Measurements from ENCODE around the gene CELF3. TPM values are rescaled to one million over a fixed set of nuclear protein-coding genes. Genes with fewer than 3 reads are reported as not detected.

CELF3 gene
- total and polyA plus RNA-seq, 2 of the 4 experiments (the other 2 are of a cell fraction): not detected

DNA sequence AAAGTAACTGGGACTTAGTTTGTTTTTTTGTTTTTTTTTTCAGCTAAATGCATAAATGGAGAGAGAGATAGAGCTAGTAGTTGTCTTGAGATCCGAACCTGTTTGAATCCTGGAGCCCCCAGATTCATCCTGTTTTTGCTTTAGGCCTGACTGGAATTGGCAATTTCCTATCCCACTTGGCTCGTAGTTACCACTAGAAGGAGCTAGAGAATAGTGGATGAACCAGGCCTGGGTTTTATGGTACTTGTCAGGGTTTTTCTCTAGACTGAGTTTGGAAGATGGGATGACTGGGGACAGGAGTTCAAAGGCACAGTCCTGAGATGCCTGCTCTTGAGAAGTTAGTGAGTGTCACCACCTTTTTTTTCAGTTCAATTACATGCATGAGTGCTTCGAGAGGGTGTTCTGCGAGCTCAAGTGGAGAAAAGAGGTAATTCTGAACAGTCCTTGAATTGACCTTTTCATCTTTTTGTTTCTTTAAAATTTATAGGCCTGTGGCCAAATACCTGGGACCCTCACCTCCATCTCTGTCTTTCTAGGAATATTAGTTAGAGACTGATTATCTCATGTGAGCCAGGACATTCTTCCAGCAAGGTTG lies 23.4 kb downstream of the CELF3 start:
- Histone ChIP-seq H3K4me3 (ENCODE audit: insufficient read depth, low read depth, low read length) (no peak overlapping the region), H3K23ac (ENCODE audit: low read depth, low read length) (no peak overlapping the region), H4K91ac (ENCODE audit: insufficient read depth, low read depth, low read length) (no peak overlapping the region), H3K79me1 (ENCODE audit: low read depth in 1 of 2, low read length in 2 of 2) (peaks cover 0 to 2% of the 10 kb centered on the region in 2 experiments; a peak in 1 of 4 replicates), H3K27me3 (ENCODE audit: control insufficient read depth, insufficient read depth, low read length) (no peaks in the 10 kb centered on the region), H2AK5ac (ENCODE audit: low read depth, low read length) (no peak overlapping the region), H4K20me1 (ENCODE audit: insufficient read depth, low read length) (no peaks in the 10 kb centered on the region; the same call in 1 of the 2 replicates), H3K4ac (ENCODE audit: low read depth, low read length) (no peak overlapping the region), H3K9me1 (ENCODE audit: insufficient read depth, low read length) (no peaks in the 10 kb centered on the region), H2BK20ac (ENCODE audit: low read depth, low read length) (no peak overlapping the region), H3K27ac (ENCODE audit: insufficient read depth, low read length) (no peak overlapping the region), H3K14ac (replicated peaks; ENCODE audit: low read depth, low read length) (no peak overlapping the region), H2AK9ac (replicated peaks; ENCODE audit: low read depth, low read length, poor library complexity) (no peak overlapping the region), H2BK120ac (ENCODE audit: low read depth, low read length) (no peak overlapping the region), H3K18ac (ENCODE audit: low read depth, low read length) (no peak overlapping the region), H4K8ac (ENCODE audit: low read depth in 2 of 2, low read length in 2 of 2) (no peak overlapping the region), H2AFZ (replicated peaks; ENCODE audit: low read length, poor library complexity) (no peak overlapping the region), H3K9ac (ENCODE audit: low read depth, low read length) (no peak overlapping the region), H3K9me3 (ENCODE audit: control insufficient read depth, insufficient read depth, low read length) (no peaks in the 10 kb centered on the region), H3K56ac (ENCODE audit: extremely low read depth, insufficient read depth, low read length) (no peak overlapping the region), H3K36me3 (ENCODE audit: control insufficient read depth, insufficient read depth, low read length) (peaks cover 23% of the 10 kb centered on the region), H3K4me2 (ENCODE audit: low read depth, low read length) (no peak overlapping the region), H2BK5ac (ENCODE audit: low read depth, low read length, poor library complexity, severe bottlenecking) (no peak overlapping the region), H2BK15ac (ENCODE audit: low read depth, low read length) (no peak overlapping the region), H3K4me1 (ENCODE audit: control insufficient read depth, insufficient read depth, low read length) (no peaks in the 10 kb centered on the region), H4K5ac (ENCODE audit: low read depth, low read length) (no peak overlapping the region)
- peak; percentile 67 for ATAC-seq (ENCODE audit: low read depth)
- intact Hi-C loops (cut with micrococcal nuclease) (loop anchor here (1.0 to 2.0 kb wide), 2 partner anchors 24 to 42 kb away; partner anchors contain the start of gene CELF3), in situ Hi-C loops (cut with MboI; ENCODE audit: low sequenced_read_pairs) (no loop called here), dilution Hi-C loops (cut with HindIII; ENCODE audit: low sequenced_read_pairs, unreplicated experiment) (no loop called here)
- ChIA-PET CTCF (interaction anchor here (0.6 to 1.1 kb wide), 5 partner anchors 10 to 240 kb away, joined by 3 to 4 read pairs (median 3); no protein-coding TSS in a partner anchor), POLR2A (ENCODE audit: unreplicated experiment) (interaction anchor here (0.6 kb wide), 1 partner anchor 9 kb away, joined by 3 read pairs; no protein-coding TSS in a partner anchor)
- no TSS peak for BruUV-seq (replicated peaks)
- TF ChIP-seq POLR2A (IDR thresholded peaks at IDR 0.05; ENCODE audit: low read depth, low read length): no peak
- peak; percentile 73 for TF ChIP-seq RAD21 (IDR thresholded peaks at IDR 0.05; ENCODE audit: low read length)
- TF ChIP-seq RFX5 (IDR thresholded peaks at IDR 0.05; ENCODE audit: low read depth, low read length): no peak
- no peak for TF ChIP-seq CEBPB (IDR thresholded peaks at IDR 0.05; ENCODE audit: low read depth, low read length)
- TF ChIP-seq MAZ (IDR thresholded peaks at IDR 0.05; ENCODE audit: borderline replicate concordance, low read depth, low read length): no peak
- peak; percentile 68 for TF ChIP-seq SMC3 (IDR thresholded peaks at IDR 0.05; ENCODE audit: low read depth, low read length)
- TF ChIP-seq, protein P1, sequence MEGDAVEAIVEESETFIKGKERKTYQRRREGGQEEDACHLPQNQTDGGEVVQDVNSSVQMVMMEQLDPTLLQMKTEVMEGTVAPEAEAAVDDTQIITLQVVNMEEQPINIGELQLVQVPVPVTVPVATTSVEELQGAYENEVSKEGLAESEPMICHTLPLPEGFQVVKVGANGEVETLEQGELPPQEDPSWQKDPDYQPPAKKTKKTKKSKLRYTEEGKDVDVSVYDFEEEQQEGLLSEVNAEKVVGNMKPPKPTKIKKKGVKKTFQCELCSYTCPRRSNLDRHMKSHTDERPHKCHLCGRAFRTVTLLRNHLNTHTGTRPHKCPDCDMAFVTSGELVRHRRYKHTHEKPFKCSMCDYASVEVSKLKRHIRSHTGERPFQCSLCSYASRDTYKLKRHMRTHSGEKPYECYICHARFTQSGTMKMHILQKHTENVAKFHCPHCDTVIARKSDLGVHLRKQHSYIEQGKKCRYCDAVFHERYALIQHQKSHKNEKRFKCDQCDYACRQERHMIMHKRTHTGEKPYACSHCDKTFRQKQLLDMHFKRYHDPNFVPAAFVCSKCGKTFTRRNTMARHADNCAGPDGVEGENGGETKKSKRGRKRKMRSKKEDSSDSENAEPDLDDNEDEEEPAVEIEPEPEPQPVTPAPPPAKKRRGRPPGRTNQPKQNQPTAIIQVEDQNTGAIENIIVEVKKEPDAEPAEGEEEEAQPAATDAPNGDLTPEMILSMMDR (conservative IDR thresholded peaks at IDR 0.05; ENCODE audit: low read depth, low read length): peak; percentile 68
- WGBS, 2 experiments (ENCODE audit: extremely low coverage in 2 of 2, insufficient read length in 1 of 2): 83% methylated on average over 1 of the region's 4 CpGs; no CpG with 5 or more reads in 1 of the 2 experiments
- peak; percentile 47 for DNase-seq
